Measurements from ENCODE around the gene TBC1D17.

The TBC1D17 gene

GRCh38 chr19:49861541-49862378 is 15.7 kb upstream of the TBC1D17 start:
- DNase-seq (ENCODE audit: low spot score) = no peak

DNA sequence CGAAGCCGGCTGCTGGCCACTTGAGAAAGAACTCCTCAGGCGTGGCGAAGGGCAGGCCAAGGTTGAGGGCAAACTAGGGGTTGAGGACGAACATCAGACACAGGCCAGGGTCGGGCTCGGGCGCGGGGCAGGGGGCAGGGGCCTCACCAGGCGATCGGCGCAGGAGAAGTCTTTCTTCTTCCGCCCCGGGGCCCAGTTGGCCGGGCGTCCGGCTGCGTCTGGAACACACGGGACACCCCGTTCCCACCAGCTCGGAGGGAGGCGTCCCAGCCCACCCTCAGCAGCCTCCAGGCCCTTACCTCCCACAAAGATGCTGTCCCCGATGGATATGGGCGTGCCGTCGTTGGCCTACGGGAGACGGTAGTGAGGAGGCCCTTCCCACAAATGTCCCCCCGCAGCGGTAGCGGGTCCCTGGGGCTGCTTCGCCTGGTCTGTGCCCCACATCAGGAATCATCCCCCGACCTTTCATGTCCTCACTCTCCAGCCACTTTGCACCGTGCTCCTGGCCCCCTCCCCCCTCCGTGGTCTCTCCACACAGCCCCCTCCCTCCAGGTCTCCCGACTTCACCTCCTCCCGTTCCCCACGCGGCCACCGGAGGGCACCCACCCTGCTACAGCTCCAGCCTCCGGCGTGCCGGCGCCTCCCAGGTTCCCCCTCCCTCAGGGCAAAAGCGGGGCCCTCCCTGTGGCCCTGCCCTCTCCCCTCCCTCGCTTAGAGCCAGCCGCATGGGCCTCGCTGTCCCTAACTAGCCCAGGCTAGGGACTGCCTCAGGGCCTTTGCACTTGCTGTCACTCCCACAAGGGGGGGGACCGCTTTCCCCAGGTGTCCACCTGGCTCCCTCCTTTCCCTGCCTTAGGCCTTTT is 14.9 kb upstream of the TBC1D17 start:
- no peak for DNase-seq (ENCODE audit: low spot score)

DNA sequence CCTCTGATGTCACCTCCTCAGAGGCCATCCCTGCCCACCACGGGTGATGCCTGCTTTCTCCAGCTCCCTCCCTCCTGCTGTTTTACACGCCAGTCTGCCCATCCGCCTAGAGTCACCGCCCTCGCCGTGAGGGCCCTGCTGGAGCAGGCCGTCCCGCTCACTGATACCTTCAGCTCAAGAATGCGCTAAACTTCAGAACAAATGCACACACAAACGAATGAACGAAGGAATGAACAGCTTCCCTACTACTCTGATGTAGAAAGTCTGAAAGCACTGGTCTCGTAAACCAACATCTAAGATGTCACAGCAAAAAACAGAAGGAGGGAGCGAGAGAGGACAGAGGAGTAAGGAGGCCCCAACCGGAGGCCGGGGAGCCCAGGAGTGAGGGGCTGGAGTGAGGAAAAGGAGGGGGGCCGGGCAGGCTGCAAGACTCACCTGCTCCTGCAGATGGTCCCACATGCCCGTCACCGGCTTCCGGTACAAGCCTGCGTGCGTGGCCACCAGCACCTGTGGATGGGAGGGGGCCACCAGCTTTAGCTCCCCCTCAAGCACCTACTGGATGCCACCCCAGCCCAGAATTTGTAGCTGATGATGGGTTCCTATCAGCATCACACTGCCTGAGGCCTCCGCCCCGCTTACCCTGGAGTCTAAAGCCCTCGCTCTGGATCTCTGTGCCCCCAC is 14.1 kb upstream of the TBC1D17 start:
- DNase-seq (ENCODE audit: low spot score) = no peak

- DNase-seq (ENCODE audit: low spot score) = no peak
Observed at GRCh38 chr19:49863935-49864320, 13.6 kb upstream of the TBC1D17 start.

GRCh38 chr19:49864890-49865289 is 12.6 kb upstream of the TBC1D17 start:
- DNase-seq (ENCODE audit: low spot score) = no peak

- DNase-seq (ENCODE audit: low spot score) = peak; percentile 92
Observed at GRCh38 chr19:49866933-49867782, 10.3 kb upstream of the TBC1D17 start, which contains the start of gene PNKP. TSS of gene PNKP (minus strand) at chr19:49867576. CDS start at chr19:49867204, 372 bp downstream.

GRCh38 chr19:49869009-49869483 is 8.5 kb upstream of the TBC1D17 start:
- no peak for DNase-seq (ENCODE audit: low spot score)

GRCh38 chr19:49869484-49870308 is 7.8 kb upstream of the TBC1D17 start:
- DNase-seq (ENCODE audit: low spot score) = peak; percentile 100

DNA sequence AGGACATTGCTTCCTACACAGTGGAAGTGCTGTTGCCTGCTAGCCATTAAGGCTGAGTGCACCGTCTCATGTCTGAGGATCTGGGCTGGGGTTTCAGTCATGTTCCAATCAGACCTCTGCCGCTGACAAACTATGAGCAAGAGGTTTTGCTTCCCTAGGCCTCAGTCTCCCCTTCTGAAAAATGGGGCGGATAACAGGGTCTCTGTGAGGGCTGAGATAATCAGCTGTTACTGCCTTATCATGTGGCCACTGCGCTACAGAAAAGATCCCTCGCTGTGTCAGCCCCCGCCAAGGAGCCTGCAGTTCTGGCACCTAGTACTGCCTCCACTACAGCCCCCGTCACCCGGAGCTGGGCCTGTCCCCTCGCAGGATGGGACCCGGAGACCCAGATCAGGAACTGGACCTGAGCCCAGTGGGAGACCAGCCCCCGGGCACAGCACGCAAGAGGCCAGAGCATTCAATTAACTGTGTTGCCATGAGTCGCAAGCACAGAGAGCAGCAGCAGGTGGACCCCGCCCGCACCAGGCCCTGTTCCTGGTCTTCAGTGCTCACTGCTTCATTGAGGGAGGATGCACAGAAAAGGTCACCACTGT is 7.1 kb upstream of the TBC1D17 start:
- DNase-seq (ENCODE audit: low spot score) = no peak

DNA sequence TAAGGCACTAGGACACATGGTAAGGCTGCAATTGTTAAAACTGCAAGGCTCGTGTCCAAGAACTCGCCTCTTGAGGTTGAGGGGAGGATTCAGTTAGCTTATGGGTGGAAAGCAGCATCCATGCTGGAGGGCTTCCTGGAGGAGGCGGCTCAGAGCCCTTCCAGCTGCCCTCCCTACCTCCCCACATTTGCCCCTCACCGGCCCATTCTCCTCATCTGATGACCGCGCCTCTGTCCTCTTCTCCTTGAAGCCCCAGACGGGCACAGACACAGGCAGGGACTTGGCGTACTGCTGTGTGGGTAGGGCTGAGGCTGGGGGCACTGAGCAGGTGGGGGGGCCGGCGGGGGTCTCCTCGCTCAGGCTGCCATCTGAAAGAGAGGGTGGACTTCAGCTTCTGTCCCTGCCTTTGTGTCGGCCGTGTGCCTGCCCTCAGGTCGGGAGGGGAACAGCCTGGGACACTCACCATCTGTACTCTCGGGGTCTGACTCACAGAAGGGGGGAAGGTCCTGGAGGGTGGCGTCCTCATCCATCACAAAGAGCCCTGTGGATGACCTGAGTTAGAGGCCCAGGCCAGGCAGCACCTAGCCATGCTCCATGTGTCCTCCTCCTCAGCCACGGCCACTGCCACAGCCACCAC is 6.0 kb upstream of the TBC1D17 start:
- DNase-seq (ENCODE audit: low spot score) = no peak

DNA sequence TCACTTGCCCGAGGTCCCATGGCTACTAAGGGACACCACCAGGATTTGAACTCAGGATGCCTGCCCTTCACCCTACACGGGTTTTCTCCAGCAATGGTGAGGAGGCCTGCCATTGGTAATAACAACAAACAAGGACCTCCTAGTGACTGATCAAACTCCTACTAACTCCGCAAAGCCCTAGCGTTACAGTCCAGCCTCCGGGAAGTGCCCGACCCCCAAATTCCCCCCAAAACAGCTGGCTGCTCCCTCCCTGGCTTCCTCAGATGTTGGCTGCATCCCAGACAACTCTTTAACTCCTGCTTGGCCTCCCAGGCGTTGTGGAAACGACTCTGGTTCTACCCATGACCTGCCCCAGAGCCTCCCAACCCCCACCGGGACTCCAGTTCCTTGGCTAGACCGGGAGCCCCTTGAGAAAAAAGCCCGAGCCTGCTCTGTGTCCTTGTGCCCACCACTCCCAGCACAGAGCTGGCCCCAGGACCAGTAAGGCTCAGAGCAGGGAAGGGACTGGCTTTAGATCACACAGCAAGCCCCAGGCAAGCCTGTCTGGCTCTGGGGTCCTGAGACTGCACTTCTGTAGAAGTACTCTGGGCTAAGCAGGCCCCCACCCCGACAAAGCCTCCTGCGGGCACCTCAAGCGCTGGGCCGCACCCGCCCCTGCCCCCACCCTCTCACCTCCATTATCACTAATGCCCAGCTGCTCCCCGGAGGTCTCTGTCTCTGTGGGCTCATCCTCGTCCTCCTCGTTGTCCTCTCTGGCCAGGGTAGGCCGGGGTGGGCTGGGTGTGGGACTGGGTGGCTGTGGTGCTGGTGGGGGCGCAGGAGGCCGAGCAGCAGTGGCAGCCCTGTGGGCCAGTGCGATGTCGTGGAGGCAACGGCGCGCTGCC is 5.0 kb upstream of the TBC1D17 start:
- DNase-seq (ENCODE audit: low spot score) = no peak

DNA sequence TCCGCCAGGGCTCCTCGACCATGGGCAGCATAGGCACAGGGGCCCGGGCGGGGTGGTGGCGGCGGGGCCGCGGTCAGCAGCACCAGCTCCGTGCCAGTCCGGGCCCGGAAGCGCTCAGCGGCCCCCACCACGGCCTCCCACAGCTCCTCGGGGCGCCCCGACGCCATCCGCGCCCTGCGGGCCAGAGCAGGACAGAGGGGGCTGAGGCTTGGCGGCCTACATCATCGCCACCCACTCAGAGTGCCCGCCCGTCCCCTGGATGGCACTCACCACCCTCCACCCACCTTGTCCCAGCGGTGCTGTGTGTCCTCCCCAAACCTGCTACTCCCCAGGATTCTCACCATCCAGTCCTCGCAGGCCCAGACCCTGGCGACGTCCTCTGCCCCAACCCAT is 4.4 kb upstream of the TBC1D17 start:
- no peak for DNase-seq (ENCODE audit: low spot score)

DNA sequence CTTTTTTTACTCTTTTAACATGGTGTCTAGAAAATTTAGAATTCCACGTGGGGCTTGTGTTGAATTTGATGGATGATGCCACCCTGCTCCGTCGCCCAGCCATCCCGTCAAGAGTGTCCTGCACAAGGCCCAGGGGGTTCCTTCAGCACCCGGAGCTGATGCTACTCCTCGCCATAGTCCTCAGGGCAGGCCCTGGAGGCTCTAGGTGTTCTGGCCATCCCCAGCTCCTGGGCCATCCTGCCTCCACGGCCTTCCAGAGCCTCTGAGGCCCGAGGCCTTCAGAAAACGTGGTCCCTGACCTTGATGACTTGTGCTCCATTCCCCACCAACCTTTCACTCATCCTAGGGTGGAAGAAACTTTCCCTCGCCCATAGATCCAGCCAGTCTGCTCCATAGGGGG is 3.7 kb upstream of the TBC1D17 start:
- DNase-seq (ENCODE audit: low spot score) = no peak

GRCh38 chr19:49874503-49875157 is 2.9 kb upstream of the TBC1D17 start:
- DNase-seq (ENCODE audit: low spot score) = no peak

- DNase-seq (ENCODE audit: low spot score) = no peak
Observed at GRCh38 chr19:49875177-49875576, 2.3 kb upstream of the TBC1D17 start.

DNA sequence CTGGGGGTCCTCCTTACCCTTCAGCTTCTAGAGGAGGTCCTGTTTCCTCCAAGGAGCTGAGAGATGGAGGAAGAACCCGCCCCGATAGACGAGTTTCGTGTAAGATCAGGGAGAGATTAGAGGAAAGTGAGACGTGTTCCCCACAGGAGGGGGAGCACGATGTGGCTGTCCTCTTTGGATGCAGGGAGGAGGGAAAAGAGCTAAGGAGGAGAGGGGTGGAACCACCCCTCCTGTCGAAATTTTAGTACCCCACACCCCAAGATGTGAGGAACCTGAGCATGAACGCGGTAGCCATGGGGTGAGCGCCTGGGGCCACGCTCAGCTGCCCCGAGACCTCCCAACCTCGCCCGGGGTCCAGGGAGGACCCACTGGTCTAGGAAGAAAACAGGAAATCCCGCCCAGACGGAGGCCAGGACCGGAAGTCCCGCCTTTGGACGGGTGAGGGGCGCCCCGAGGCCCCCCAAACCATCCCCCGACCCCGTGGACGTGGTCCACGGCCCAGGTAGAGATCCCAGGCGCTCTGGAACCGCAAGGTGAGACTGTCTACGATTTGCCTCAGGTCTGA is 1.6 kb upstream of the TBC1D17 start:
- peak; percentile 56 for DNase-seq (ENCODE audit: low spot score)

DNA sequence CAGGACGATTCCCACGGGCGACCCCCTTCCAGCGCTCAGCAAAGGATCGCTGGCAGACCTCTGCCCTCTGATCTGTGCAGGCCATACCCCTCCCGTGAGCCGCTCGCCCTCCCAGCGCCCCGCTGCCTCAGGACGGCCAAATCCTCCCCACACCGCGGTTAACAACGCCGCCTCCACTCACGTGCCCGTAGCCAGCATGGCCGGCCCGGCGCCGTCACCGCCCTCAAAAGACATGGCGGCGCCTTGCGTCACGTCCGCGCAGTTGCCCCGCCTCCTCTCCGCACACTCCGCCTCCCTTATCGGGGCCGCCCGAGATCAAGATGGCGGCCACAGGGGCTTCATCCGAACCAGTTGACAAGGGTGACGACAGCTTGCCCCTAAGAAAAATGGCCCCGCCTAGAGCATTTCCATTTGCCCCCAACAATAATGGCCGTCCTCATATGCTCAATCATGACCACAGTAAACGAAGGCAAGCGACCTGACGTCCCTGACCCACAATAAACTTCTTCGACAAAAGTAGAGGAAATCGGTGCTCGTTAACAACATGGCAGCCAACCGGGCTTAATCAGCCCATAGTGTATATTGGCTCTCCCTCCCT is 981 bp upstream of the TBC1D17 start:
- DNase-seq (ENCODE audit: low spot score) = peak; percentile 99

Data from putamen (tissue), 1 donor.